ENCODE results near the gene RPL26.
"Not testable (repeated sequence)": the region's sequence is repeated elsewhere in the genome, so short reads cannot be mapped to it uniquely, and the experiment has no call there.

RPL26 gene

GRCh38 chr17:8362651-8363332 is 20.2 kb downstream of the RPL26 start:
- no peak for DNase-seq

GRCh38 chr17:8360751-8361150 is 22.2 kb downstream of the RPL26 start:
- DNase-seq: no peak

DNA sequence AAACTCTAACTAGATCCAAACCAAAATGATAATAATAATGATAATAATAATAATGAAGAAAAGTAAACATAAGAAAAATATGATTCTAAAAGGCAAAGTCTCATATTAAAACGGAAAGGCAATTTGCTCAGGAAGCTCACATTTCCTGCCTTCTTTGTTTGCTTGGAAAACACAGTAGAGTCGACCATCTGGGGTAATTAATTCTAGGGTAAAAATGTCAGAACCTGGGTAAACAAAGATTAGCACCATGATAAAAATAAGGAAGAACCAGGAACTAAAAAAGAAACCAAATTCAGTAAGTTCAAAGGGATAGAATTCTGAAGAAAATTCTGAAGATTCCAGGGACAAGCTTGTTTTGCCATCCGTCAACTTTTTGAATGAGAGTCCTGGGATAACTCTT is 22.7 kb downstream of the RPL26 start:
- no peak for DNase-seq

- no peak for DNase-seq
Observed at GRCh38 chr17:8359769-8360168, 23.2 kb downstream of the RPL26 start.

GRCh38 chr17:8357910-8358309 is 25.1 kb downstream of the RPL26 start:
- no peak for DNase-seq

- no peak for DNase-seq
Observed at GRCh38 chr17:8354236-8354635, 28.8 kb downstream of the RPL26 start.

GRCh38 chr17:8353736-8354135 is 29.3 kb downstream of the RPL26 start:
- no peak for DNase-seq

DNA sequence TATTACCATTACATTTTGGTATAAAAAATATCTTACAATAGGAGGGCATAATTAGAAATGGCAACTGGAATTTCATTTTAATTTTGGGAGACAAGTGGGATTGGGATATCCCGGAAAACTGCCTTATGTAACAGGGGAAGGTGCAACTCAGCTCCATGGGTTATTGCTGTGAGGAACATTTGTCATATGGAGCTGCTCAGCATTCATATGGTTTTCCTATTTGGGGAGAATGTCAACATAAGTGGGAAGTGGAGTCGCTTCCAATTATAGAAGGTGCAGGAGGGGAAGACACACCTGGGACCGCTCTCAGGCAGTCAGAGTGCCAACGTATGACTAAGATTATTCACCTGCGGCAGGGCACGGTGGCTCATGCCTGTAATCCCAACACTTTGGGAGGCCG is 32.7 kb downstream of the RPL26 start:
- no peak for DNase-seq

DNA sequence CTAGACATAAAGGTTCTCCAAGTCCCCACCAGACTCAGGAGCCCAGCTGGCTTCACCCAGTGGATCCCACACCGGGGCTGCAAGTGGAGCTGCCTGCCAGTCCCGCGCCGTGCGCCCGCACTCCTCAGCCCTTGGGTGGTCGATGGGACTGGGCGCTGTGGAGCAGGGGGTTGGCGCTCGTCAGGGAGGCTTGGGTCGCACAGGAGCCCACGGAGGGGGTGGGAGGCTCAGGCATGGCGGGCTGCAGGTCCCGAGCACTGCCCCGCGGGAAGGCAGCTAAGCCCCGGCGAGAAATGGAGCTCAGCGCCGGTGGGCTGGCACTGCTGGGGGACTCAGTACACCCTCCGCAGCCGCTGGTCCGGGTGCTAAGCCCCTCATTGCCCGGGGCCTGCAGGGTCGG is 36.0 kb downstream of the RPL26 start:
- not testable (repeated sequence) for DNase-seq

- no peak for DNase-seq
Observed at GRCh38 chr17:8345951-8346665, 36.9 kb downstream of the RPL26 start.

DNA sequence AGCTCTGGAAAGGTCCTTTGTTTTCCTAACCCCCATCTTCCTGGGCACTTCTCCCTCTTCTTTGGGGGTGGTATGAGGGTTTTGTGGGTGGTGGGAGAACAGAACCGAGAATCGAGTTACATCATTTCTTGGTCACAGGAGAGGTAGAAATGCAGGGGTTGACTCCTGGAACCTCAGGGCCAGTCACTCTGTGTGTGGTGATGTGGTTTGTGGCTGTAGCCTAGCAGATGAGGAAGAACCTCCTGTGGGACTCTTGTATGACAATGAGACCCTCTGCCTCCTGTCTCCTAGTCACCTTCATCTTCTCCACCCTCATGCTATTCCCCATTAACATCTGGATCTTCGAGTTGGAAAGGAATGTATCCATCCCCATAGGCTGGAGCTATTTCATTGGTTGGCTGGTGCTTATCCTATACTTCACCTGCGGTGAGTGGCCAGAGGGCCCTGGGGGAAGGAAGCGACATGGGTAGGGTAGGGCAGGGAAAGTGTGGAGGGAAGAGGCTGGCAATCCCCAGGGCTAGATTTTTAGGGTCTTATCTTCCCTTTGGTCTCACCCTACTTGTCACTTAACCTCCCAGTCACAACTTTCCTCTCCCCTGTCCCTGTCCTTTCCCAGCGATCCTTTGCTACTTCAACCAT is 37.8 kb downstream of the RPL26 start:
- no peak for DNase-seq

GRCh38 chr17:8341456-8341855 is 41.5 kb downstream of the RPL26 start:
- no peak for DNase-seq

- DNase-seq: no peak
Observed at GRCh38 chr17:8339540-8339939, 43.5 kb downstream of the RPL26 start, which contains the start of gene ODF4. TSS of gene ODF4 (plus strand) at chr17:8339840. CDS start at chr17:8340052, 212 bp downstream.

DNA sequence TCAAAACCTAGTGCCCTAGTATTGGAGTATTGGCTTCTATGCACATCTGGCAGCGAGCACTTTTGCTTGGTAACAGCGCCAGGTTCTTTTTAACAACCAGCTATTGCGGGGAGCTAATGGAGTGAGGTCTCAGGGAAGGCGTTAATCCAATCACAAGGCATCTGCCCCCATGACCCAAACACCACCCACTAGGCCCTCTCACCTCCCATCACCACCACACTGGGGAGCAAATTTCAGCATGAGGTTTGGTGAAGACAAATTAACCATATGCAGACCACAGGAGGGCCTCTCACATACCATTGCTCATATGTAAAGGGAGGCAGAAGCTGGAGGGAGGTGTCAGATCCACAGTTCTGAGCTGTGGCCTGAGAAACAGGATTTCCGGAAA is 44.2 kb downstream of the RPL26 start:
- DNase-seq: no peak

DNA sequence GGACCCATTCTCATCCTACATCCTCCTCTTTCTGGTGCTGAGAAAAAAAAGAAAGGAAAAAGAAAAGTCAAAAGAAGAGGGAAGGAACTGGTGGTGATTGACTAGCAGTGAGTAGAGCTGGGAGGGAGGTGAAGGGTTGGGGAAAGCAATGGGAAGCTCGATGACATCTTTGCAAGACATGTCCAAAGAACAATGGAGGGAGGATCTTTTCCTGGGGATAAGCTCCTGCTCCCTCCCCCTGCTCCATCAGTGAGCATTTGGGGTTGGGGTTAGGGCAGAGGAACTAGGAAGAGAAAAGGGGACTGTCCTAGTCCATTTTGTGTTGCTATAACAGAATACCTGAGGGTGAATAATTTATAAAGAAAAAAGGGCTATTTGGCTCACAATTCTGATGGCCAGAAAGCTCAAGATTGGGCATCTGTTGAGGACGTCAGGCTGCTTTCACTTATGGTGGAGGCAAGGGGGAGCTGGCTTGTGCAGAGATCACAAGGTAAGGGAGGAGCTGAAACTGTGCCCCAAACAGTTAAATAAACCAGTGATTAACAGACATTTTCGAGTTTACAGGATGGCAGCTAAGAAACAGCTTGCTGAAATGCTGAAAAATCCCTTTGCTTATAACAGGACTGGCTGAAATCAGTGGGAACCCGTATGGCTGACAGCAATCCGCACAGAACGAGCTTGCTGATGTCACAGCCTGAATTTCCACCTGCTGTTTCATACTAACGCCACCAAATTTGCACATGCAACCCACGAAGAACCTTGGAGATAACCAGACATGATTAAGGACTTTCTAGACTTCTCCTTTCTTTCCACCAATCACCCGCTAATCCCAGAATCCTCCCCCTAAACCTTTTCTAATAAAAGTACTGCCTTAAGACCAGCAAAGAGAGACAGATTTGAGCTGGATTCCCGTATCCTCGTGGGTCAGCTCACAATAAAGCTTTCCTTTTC is 44.9 kb downstream of the RPL26 start:
- peak; percentile 79 to 88 for DNase-seq

GRCh38 chr17:8333281-8333680 is 49.7 kb downstream of the RPL26 start:
- no peak for DNase-seq

DNA sequence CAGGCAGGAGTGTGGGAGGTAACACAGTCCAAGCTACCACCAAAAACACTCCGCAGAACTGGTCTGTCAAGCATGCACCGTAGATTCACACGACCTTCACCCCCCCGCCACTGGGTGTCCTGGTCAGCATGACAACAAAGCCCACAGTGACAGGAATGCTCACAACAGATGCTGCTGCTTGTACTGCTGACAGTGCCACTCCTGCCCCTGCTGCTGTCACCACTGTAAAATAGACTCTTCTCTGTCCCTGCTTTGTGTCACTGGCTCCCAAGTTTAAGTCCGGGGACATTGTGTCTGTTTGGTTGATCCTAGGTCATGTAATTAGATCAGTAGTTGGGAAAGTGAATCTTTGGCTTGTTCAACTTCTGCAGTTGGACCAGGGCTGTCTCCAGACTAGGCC is 50.3 kb downstream of the RPL26 start:
- DNase-seq: no peak

- DNase-seq: no peak
Observed at GRCh38 chr17:8332128-8332527, 50.9 kb downstream of the RPL26 start.
